HG03095 (cell line): ENCODE data around the gene DGCR8.

Source experiments
- ATAC-seq: cut with Tn5 transposase; IDR thresholded peaks from one replicate; pipeline ENCODE4 v1.9.1; 2021; ENCODE audit warnings: moderate library complexity; ENCODE audit not compliant: unreplicated experiment

DGCR8 gene

DNA sequence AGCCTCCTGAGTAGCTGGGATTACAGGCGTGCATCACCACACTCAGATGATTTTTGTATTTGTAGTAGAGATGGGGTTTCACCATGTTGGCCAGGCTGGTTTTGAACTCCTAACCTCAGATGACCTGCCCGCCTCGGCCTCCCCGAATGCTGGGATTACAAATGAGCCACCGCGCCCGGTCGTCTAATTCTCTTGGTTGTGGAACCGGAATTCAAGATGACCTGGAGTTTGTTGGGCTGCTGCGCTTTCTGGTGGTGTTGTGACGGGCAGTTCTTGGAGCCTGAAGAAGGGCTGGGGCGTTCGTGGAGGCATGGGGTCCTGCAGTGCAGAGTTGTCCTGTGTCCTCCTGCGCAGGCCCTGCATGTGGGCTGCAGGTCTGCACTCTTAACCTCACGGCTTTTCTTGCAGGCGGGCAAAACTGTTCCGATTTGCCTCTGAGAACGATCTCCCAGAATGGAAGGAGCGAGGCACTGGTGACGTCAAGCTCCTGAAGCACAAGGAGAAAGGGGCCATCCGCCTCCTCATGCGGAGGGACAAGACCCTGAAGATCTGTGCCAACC, 41.9 kb downstream of the DGCR8 start:
- no peak for ATAC-seq

DNA sequence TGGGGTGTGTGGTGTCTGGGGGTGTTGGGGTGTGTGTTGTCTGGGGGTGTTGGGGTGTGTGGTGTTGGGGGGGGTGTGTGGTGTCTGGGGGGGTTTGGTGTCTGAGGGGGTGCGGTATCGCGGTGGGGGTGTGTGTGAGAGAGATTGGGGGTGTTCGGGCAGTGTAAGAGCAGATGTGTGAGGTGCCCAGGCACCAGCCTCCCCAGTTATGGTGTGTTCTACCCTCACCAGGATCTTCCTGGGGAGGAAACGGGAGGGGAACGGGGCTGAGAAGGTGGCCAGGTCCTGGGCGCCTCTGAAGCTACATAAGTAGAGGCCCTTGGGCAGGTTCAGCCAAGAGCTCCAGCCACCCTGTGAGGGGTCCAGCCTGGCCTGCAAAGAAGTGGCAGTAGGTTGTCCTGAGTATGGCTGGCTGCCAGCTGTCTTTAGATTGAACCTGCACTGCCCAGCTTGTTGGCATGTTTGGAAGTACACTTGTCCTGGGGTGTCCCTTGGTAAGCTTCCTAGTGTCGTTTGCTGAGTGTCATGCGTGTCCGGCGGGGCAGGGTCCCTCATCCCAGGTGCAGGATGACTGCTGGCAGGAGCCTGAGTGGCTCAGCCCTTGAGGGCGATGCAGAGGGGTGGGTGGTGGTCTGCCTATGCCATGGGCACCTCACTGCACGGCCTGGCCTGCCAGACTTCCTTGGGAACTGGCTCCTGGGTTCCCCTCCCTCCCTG, 43.5 kb downstream of the DGCR8 start:
- ATAC-seq = no peak

DNA sequence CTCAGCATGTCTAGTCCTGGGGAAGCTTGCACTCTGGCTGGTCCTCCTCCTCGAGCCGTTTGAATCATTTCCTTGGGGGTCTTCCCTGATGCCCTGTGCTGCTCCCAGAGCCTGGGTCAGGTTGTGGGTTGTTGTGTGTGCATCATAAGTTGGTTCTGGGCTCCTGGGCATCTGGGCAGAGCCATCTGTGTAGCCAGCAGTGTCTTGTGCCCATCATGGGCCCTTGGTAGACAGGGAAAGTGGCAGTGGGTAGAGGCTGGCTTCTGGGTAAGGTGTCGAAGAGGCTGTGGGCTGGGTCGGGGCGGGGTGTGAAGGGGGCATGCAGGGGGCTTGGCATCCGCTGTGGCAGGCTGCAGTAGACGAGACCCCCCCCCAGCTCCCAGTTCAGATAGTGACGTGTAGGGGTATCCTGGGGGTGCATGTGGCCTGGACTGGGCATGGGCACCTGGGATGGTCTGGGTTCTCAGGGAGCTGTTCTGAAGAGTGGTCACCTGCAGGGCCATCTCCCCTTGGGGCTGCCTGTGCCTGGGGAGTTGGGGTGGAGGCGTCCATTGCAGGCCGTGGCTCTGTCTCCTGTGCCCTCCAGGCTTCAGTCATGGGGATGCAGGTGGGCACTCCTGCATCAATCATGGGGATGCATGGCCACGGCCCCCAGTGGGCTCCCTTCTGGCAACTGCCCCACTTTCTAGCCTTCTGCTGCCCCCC, 44.2 kb downstream of the DGCR8 start:
- no peak for ATAC-seq

DNA sequence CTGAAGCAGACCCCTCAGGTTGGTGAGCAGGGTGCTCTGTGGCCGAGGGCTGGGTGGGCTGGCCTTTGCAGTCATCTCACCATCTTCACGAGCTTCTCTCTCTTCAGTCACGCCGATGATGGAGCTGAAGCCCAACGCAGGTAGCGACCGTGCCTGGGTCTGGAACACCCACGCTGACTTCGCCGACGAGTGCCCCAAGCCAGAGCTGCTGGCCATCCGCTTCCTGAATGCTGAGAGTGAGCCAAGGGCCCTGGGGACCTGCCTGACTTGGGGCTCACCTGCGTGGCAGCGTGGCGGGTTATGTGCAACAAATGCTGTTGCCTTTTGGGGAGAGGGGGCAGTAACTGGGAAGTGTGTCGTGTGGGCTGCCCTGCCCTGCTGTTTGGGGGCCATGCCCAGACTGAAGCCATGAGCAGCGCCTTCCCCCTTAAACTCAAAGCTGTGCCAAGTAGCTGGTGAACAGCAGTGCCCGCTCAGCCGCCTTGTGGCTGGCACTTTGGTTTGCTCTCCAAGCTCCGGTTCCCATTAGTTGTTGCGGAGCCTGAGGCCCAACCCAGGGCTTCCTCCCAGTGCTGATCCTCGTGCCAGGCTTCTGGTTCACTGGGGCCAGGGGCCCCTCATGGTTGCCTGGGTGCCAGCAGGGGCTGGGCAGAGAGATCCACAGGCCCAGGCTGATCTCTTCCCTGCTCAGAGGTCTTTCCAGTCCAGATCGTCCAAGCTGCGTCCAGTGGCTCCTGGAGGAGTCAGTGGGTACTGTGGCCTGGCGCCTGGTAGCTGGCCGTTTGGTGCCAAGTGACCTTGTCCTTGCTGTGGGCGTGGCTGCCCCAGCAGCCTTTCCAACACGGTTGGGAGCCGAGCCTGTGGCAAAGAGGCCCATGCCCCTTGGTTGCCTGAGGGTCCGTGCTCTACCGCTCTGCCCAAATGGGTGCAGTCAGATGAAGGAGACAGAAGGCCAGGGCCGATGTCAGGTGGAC, 45.4 kb downstream of the DGCR8 start:
- ATAC-seq = no peak

DNA sequence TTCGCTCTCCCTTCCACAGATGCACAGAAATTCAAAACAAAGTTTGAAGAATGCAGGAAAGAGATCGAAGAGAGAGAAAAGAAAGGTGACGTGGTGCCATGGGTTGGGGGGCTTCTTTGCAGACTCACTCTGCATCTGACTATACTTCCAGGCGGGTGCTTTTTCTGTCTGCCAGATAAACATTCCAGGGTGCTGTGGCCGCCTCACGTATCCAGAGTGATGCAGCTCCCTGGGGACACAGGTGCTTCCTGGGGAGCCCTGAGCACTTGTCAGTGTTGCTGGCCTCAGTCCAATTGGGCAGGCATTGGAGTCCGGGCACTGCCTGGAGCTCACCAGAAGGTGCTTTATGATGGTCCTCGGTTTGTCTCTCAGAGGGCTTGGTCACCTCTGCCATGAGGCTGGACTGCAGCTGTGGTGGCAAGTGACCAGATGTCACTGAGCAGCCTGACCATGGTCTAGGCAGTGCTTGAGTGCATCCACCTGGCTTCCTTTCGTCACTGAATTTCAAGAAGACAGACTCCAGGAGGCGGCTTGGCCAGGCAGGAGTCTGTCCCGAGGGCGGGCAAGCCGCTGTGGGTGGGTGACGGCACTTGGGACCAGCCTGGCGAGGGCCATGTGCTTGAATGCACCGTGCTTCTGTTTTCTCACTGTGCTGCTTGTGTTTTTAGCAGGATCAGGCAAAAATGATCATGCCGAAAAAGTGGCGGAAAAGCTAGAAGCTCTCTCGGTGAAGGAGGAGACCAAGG, 46.4 kb downstream of the DGCR8 start:
- no peak for ATAC-seq

DNA sequence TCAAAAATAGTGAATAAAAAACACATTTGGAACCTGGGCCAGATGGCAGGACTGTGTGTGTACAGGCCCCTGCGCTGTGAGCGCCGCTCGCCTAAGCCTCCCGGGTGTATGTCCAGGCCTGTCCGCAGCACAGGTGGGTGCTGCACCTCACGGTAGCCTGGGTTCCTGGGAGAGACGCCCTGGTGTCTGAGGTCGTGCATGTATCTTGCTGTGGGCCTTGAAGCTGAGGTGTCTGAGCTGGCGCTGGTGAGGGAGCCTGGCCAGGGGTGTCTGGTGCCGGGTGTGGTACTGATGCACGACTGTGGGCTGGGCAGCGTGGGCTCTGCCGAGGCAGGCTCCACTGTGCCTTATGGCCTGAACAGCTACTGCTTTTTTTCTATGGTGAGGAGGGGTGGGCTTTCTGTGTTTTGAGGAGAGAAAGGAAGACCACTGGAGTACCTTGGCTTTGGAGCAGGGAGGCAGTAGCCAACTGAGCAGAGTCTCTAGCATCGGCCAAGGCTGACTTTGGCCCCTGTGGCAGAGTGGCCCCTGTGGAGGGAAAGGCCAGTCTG, 47.4 kb downstream of the DGCR8 start:
- ATAC-seq = no peak

DNA sequence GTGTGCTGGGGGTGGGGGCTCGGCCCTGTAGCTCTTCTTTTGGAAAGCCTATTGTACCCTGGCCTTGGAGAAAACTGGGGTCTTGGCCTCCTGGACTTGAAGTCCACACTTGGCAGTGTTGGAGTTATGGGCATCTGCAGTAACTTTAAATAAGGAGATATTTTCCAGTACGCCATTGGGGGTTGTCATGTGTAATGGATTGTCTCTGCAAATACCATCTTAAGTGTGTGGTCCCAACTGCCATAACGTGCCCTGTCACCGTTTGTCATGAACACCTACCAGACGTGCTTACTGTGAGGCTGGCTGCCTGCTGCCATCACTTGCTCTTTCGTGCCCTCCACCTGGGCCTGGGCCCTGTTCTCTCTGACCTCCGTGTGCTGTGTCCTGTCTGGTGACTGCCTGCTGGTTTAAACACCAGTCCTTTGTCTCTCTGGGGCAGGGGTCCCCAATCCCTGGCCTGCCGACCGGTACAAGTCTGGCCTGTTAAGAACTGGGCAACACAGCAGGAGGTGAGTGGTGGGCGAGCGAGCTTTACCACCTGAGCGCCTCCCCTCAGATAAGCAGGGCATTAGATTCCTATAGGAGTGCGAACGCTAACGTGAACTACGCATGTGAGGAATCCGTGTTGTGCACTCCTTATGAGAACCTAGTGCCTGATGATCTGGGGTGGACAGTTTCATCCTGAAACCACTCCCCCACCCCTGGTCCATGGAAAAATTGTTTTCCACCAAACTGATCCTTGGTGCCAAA, 48.0 kb downstream of the DGCR8 start:
- ATAC-seq = no peak

DNA sequence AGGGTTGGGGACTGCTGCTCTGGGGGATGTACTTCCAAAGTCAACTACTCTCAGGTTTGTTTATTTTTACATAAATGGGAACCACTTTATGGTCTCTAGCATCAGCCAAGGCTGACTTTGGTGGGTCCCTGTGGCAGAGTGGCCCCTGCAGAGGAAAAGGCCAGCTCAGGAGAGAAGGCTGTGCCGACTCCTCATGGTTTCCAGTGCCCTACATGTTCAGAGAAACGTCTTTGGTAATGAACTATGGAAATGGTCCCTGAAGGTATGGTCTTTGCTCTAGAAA, 48.5 kb downstream of the DGCR8 start:
- no peak for ATAC-seq

DNA sequence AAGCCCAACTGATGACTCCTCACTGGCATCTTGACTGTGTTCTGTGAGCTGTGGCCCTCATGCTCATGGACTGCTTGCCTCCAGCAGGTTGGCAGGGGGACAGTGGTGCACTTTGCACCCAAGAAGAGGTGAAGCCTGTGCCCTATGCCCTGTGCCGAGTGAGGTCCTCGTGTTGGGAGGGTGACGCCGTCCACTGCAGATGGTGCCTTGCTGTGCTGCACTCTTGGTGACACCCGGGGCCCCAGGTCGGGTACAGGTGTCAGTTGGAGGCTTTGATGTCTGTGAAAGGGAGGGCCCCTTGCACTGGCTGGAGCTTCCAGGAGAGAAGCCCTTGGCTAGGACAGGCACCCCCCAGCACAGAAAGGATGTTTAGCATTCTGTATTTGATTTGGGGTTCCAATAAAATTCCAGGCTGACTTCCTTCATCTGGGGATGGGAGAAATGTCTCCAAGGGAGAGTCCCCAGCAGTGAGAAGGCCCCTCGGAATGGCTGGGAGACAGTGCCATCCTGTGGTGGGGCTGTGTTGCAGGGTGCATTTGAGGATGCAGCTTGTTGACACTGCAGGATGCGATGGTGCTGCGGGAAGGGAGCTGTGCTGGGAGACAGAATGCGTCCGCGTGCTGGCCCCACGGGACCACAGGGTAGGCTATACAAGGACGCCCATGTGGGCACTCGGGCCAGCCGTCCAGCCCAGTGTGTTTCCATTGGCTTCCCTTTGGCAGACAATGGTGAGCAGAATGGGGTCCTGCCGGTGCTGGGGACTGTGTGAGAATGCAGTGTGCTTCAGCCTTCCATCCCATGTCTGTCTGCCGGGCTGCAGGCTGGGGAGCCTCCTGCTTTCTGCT, 49.1 kb downstream of the DGCR8 start:
- no peak for ATAC-seq

DNA sequence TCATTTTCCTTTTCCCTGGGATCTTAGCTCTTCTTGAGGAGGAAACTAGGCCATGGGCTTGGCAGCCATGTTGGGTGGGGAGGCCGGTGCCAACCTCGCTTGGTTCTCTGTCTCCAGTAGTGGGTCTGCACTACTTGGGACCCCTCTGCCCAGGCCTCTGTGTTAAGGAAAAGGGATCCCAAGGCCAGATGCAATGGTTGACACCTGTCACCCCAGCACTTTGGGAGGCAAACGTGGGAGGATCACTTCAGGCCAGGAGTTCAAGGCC, 49.6 kb downstream of the DGCR8 start:
- ATAC-seq = no peak

DNA sequence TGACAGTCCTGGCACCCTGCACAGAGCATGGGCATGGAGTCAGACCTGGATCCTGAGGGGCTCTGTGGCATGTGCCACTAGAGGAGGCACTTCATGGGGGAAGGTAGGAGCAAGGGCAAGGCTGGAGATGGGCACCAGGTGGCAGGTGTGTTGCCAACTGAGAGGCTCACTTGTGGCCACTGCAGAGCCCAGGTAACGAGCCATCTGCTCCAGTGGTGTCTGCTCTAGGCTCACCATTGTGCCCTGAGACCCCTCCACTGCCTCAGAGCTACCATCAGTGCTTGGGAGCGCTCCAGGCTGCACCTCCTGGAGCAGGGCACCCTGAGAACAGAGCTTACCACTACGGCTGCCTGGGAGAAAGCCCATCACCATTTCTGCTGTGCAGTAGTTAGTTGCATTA, 50.3 kb downstream of the DGCR8 start:
- ATAC-seq = no peak

DNA sequence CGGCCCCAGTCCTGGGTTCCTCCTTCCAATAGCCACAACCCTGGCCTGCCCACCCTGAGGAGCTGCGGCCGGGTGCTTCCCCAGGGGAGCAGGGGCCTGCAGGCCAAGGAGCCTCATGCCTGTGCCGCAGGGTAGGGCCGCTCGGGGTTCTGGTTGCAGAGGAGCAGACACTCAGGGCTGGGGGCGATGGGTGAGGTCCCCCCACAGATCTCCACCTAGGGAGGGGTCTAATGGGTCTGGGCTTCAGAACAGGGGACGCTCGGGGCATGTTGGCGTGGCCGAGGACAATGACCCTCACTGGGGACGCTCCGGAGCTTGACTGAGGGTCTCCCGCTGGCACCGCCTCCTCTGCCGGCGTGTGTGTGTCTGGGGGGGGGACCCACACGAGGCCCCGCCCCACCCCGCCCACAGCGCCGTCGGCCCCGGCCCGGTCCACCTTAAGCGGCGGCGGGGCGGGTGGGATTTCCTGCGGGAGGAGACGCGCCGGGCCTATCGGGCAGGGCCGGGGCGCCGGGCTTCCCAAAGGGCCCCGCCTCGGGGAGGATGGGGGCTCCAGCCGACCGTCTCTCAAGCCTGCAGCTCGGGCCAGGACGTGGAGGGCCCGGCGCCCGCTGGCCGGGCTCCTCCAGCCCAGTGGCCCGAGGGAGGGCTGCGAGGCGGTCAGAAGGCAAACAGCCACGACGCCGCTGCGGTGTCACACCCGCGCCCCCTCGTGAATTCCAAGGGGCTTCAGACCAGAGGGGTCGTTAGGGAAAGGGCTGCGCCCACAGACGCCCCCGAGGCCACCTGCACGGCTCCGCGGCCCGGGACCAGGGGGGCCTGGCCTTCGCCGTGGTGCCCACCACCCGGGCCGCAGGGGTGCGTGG, 50.9 kb downstream of the DGCR8 start:
- ATAC-seq = peak; percentile 53

DNA sequence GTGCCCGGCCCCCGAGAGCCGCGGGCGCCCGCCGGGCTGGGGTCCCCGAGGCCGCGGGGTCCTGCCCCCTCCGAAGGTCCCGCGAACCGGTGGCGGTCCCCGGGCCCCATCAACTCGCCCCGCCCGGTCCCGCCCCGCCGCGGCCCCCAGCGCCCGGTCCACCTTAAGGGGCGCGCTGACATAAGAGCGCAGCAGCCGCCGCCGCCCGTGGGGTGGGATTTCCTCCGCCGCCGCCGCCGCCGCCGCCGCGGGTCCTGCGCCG, 51.5 kb downstream of the DGCR8 start, which contains the start of gene ZDHHC8:
Gene ZDHHC8 (plus strand): TSS at position 208 of the 262 bp plus-strand sequence. CDS start 144 bp downstream, outside the sequence.
- ATAC-seq = no peak

DNA sequence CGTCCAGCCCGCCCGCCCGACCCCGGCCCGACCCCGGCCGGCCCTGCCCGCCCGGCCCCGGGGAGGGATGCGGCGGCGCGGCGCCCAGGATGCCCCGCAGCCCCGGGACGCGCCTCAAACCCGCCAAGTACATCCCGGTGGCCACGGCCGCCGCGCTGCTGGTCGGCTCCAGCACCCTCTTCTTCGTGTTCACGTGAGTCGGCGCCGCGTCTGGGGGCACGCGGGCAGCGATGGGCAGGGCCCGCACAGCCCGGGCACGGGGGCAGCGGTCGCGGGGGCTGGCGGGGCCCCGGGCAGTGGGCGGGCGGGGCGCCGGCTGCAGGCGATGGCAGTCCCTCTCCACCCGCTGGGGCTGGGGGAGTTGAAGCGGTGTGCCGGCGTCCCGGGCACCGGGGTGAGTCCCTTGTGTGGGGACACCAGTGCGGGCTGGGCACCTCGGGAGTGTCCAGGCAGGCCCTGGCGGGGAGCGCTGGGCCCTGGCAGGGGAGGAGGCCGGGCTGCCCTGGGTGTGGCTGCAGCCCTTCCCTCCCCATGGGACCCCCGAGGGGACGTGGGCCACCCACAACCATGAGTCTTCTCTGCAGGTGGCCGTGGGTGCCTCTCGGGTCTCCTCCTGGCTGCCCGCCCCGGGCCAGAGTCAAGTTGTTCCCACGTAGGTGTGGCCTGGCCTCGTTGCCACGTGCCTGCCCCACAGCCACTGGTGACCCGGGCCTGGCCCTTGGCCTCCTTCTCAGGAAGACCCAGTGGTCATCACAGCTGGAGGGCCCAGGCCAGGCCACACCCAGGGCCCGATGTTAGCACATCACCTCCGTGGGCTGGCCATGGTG, 52.0 kb downstream of the DGCR8 start:
- ATAC-seq = no peak

DNA sequence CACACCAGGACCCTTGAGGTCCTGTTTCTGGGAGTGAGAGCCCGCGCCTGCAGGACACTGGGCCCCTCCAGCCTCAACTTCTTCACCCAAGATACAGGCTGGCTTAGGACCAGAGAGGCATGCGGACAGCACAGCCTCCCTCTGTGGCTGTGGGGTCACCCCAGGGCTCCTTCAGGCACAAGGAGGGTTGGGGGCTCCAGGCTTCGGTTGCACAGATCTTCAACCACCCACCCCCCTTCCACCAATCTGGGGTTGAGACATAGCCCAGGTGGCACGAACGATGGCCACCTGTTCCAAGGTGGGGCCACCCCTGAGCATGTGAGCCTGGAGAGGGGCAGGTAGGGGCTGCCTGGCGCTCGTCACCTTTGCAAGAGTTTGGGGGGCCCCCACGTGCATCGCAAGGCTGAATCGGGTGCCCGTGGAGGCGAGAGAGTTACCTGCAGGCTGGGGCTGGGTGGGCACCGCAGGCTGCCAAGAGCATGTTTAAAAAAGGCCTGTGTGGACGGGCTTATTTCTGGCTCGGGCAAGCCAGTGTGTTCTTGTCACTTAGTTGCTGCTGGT, 52.7 kb downstream of the DGCR8 start:
- no peak for ATAC-seq

DNA sequence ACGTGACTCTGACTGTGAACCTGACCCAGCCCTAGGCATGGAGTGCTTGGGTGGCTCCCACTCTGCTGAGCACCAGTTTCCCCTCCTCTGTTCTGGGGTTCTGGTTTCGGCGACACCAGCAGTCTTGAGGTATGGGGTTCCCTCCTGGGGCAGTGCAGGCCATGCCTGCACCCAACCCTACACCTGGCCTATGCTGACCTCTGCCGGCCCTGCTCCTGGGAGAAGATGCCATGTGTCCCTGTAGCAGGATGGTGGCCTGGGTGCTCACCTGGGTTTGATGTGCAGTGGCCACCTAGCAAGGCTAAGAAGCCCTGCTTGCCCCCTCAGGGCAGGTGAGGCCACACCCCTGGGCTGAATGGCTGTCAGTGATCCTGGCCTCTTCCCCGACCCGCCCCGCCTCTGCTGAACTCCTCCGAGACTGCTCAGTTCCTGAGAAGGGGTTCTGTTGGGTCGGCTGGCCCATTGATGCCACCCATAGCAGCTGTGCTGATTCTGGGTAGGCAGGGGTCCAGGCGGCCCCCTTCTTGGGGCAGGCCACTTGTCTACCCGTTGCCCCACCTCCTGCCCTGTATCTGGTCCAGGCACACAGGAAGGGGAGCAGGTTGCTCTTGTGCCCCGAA, 54.0 kb downstream of the DGCR8 start:
- no peak for ATAC-seq

DNA sequence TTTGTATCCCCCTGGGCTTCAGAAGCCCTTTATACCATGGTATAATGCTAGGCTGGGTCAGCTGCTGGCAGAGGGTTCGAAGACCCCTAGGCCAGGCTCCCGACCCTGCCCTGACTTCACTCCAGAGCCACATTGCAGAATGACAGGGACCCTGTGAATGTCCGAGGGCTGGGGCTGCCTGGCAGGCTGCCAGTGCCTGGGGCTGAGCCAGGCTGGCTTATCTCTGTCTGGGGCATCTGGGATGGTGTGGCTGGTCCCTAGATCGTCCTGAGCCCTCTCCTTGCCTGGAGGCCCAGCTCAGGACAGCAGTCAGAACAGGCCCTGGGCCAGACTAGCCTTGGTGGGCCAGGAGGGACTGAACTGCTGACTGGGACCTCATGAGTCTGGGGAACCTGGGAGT, 55.2 kb downstream of the DGCR8 start:
- no peak for ATAC-seq
